H4 (cell line): ENCODE measurements around the gene RBBP5. TPM values are rescaled to one million over a fixed set of nuclear protein-coding genes. Genes with fewer than 3 reads are reported as not detected.

ENCODE experiments used
- total RNA-seq: library from RNA; depleted of rRNA; stranded (reverse); fragments of >200 nt; shearing (Covaris generic); gene quantifications from 2 replicates; pipeline ENCODE4 v1.2.3, GENCODE V29; 2014; rRNA removed

The RBBP5 gene
- total RNA-seq, 1 experiment from 2014 or later: 18.6 TPM

Other genes with a start within 250 kb of the RBBP5 start
- 0.02 and 1.2 TPM in 2 replicates for gene CNTN2, start 78.8 kb downstream of the RBBP5 start, total RNA-seq
- gene TMEM81, start 37.5 kb downstream of the RBBP5 start, total RNA-seq: 0.99 TPM in 1 of 2 replicates, not detected in the other
- 5.1 and 5.8 TPM in 2 replicates for gene DSTYK, start 89.7 kb upstream of the RBBP5 start, total RNA-seq
- gene TMCC2, start 106.0 kb upstream of the RBBP5 start, total RNA-seq: 0.74 and 2.1 TPM in 2 replicates
- 0.92 and 1.0 TPM in 2 replicates for gene NUAK2, start 199.8 kb upstream of the RBBP5 start, total RNA-seq
- gene KLHDC8A, start 234.9 kb upstream of the RBBP5 start, total RNA-seq: not detected in 2 replicates